Liver (tissue), 9 donors: ENCODE results near the gene PPP2R3B. TPM values are rescaled to one million over a fixed set of nuclear protein-coding genes. Genes with fewer than 3 reads are reported as not detected.

Source experiments
- DNase-seq: peaks from one replicate; pipeline ENCODE4 v3.0.0-alpha.2; 2017; ENCODE audit warnings: low spot score
- H3K27ac ChIP-seq, 2 donors: one replicate each; pipeline ENCODE4 v1.7.0; 2013; ENCODE audit warnings: inconsistent platforms in 2 of 2, low read length in 2 of 2, control low read depth in 1 of 2, low read depth in 1 of 2, mild to moderate bottlenecking in 1 of 2
- H3K27me3 ChIP-seq, 4 donors: one replicate each; pipeline versions ENCODE4 v1.6.1 to v1.7.0; 2013; ENCODE audit warnings: low read length in 3 of 4, inconsistent platforms in 1 of 4, mild to moderate bottlenecking in 1 of 4, moderate library complexity in 1 of 4; ENCODE audit not compliant: control insufficient read depth in 4 of 4, insufficient read depth in 4 of 4
- H3K36me3 ChIP-seq, 4 donors: one replicate each; pipeline versions ENCODE4 v1.6.1 to v1.7.0; 2013; ENCODE audit warnings: low read length in 3 of 4, mild to moderate bottlenecking in 3 of 4, low read depth in 1 of 4, moderate library complexity in 1 of 4; ENCODE audit not compliant: control insufficient read depth in 4 of 4, insufficient read depth in 3 of 4
- H3K4me1 ChIP-seq, 4 donors: one replicate each; pipeline versions ENCODE4 v1.6.1 to v1.7.0; 2013; ENCODE audit warnings: low read length in 3 of 4, mild to moderate bottlenecking in 3 of 4, moderate library complexity in 1 of 4; ENCODE audit not compliant: control insufficient read depth in 4 of 4, insufficient read depth in 4 of 4
- H3K4me3 ChIP-seq, 3 donors: one replicate each; pipeline versions ENCODE4 v1.6.1 to v1.7.0; 2013; ENCODE audit warnings: low read length in 3 of 3, control low read depth in 1 of 3, low read depth in 1 of 3, mild to moderate bottlenecking in 1 of 3
- H3K9ac ChIP-seq, 2 donors: one replicate each; pipeline ENCODE4 v1.7.0; 2013; ENCODE audit warnings: low read length in 2 of 2, mild to moderate bottlenecking in 2 of 2, moderate library complexity in 2 of 2, control low read depth in 1 of 2, low read depth in 1 of 2
- H3K9me3 ChIP-seq, 4 donors: one replicate each; pipeline versions ENCODE4 v1.6.1 to v1.7.0; 2013; ENCODE audit warnings: low read length in 3 of 4; ENCODE audit not compliant: control insufficient read depth in 4 of 4
- ATF3 ChIP-seq: IDR thresholded peaks from 2 replicates; pipeline ENCODE4 v1.6.1; 2016; ENCODE audit warnings: antibody characterized with exemption
- EGR1 ChIP-seq, 2 donors: IDR thresholded peaks; 2 replicates each; pipeline ENCODE4 v1.6.1; 2016 to 2018; ENCODE audit warnings: antibody characterized with exemption in 2 of 2, low read depth in 2 of 2
- FOXA1 ChIP-seq: IDR thresholded peaks from 2 replicates; pipeline ENCODE4 v1.6.1; 2016; ENCODE audit warnings: antibody characterized with exemption
- GABPA ChIP-seq, 2 donors: IDR thresholded peaks in 1 of 2; conservative IDR thresholded peaks in 1 of 2; 2 replicates each; pipeline ENCODE4 v1.6.1; 2016; ENCODE audit warnings: antibody characterized with exemption in 2 of 2, mild to moderate bottlenecking in 1 of 2, moderate library complexity in 1 of 2
- HNF4G ChIP-seq: IDR thresholded peaks from 2 replicates; pipeline ENCODE4 v1.6.1; 2016; ENCODE audit warnings: antibody characterized with exemption
- JUND ChIP-seq, 2 donors: IDR thresholded peaks; 2 replicates each; pipeline ENCODE4 v1.6.1; 2016; ENCODE audit warnings: antibody characterized with exemption in 2 of 2
- MAX ChIP-seq: IDR thresholded peaks from 2 replicates; pipeline ENCODE4 v1.6.1; 2016; ENCODE audit warnings: antibody characterized with exemption
- NR2F2 ChIP-seq: IDR thresholded peaks from 2 replicates; pipeline ENCODE4 v1.6.1; 2016; ENCODE audit warnings: antibody characterized with exemption
- RAD21 ChIP-seq, 2 donors: IDR thresholded peaks; 2 replicates each; pipeline ENCODE4 v1.6.1; 2016; ENCODE audit warnings: antibody characterized with exemption in 2 of 2, mild to moderate bottlenecking in 2 of 2
- REST ChIP-seq: IDR thresholded peaks from 2 replicates; pipeline ENCODE4 v1.6.1; 2016; ENCODE audit warnings: antibody characterized with exemption, mild to moderate bottlenecking
- RXRA ChIP-seq, 2 donors: IDR thresholded peaks; 2 replicates each; pipeline ENCODE4 v1.6.1; 2017 to 2018; ENCODE audit warnings: antibody characterized with exemption in 2 of 2, mild to moderate bottlenecking in 1 of 2
- SP1 ChIP-seq: IDR thresholded peaks from 2 replicates; pipeline ENCODE4 v1.6.1; 2018; ENCODE audit warnings: antibody characterized with exemption, mild to moderate bottlenecking
- TAF1 ChIP-seq: conservative IDR thresholded peaks from 2 replicates; pipeline ENCODE4 v1.6.1; 2016; ENCODE audit warnings: antibody characterized with exemption, mild to moderate bottlenecking
- YY1 ChIP-seq: IDR thresholded peaks from 2 replicates; pipeline ENCODE4 v1.6.1; 2016; ENCODE audit warnings: antibody characterized with exemption, mild to moderate bottlenecking
- ZBTB33 ChIP-seq: IDR thresholded peaks from 2 replicates; pipeline ENCODE4 v1.6.1; 2016; ENCODE audit warnings: antibody characterized with exemption
- WGBS: extraction: QIAGEN DNeasy Blood & Tissue Kit; methylation state at CpG from one replicate; pipeline ENCODE4 v1.1.7; 2013; 5-methylcytosine and 5-hydroxymethylcytosine counted together
- polyA plus RNA-seq, 2 donors: library from polyadenylated mRNA; stranded (reverse) in 1 of 2; unstranded in 1 of 2; fragments of 200-250 nt in 1 of 2; fragments of >200 nt in 1 of 2; fragmentation: Nextera tagmentation in 1 of 2; extraction: Ambion mirVana in 1 of 2; gene quantifications; one replicate each; pipeline versions ENCODE4 v1.2.1 to v1.2.3, GENCODE V29; 2013 to 2015
- total RNA-seq, 2 donors: library from RNA; depleted of rRNA; stranded (reverse); fragments of >200 nt; gene quantifications; one replicate each; pipeline ENCODE4 v1.2.3, GENCODE V29; 2014
- donor health status: healthy.
- donor health status: healthy.
- donor health status: healthy.
- donor health status: healthy.
- donor health status: healthy.

Gene PPP2R3B
- total and polyA plus RNA-seq, 4 donors, result 1.2 to 8.2 (median 4.3) TPM

- no peak for TF ChIP-seq FOXA1
- TF ChIP-seq HNF4G, result no peak
- no peak for TF ChIP-seq MAX
- TF ChIP-seq RXRA (IDR thresholded peaks at IDR 0.05), result no peak
- TF ChIP-seq YY1, result no peak
- no peak for TF ChIP-seq RAD21 (IDR thresholded peaks at IDR 0.05)
- DNase-seq, result no peak
- Histone ChIP-seq H3K4me3 (peak overlapping the region in 1 of 3 donors; percentile 12), H3K27ac (no peak overlapping the region), H3K27me3 (peaks cover 0 to 10% (median 0%) of the 10 kb centered on the region in 4 donors), H3K4me1 (no peaks in the 10 kb centered on the region), H3K9ac (no peak overlapping the region), H3K9me3 (peaks cover 0 to 2% (median 0%) of the 10 kb centered on the region in 4 donors), H3K36me3 (no peaks in the 10 kb centered on the region)
- WGBS, result 18% methylated on average over 56 of the region's 56 CpGs
Observed at GRCh38 chrX:427812-428725, 41.4 kb upstream of the PPP2R3B start.

GRCh38 chrX:426881-427280 lies 40.2 kb upstream of the PPP2R3B start:
- Histone ChIP-seq H3K9ac (no peak overlapping the region), H3K36me3 (no peaks in the 10 kb centered on the region), H3K27ac (no peak overlapping the region), H3K4me3 (no peak overlapping the region), H3K27me3 (peaks cover 0 to 10% (median 0%) of the 10 kb centered on the region in 4 donors), H3K9me3 (peaks cover 0 to 2% (median 0%) of the 10 kb centered on the region in 4 donors), H3K4me1 (no peaks in the 10 kb centered on the region)
- TF ChIP-seq ATF3, result no peak
- no peak for TF ChIP-seq REST
- TF ChIP-seq JUND (IDR thresholded peaks at IDR 0.05), result no peak
- TF ChIP-seq GABPA (IDR thresholded peaks at IDR 0.05 in 1 of 2, conservative IDR thresholded peaks at IDR 0.05 in 1 of 2), result no peak
- no peak for TF ChIP-seq TAF1
- no peak for TF ChIP-seq FOXA1
- TF ChIP-seq ZBTB33, result no peak
- no peak for TF ChIP-seq EGR1 (IDR thresholded peaks at IDR 0.05; ENCODE audit: low read depth in 2 of 2)
- no peak for TF ChIP-seq SP1
- TF ChIP-seq MAX, result no peak
- TF ChIP-seq HNF4G, result no peak
- TF ChIP-seq NR2F2, result no peak
- no peak for TF ChIP-seq YY1
- 81% methylated on average over 14 of the region's 14 CpGs for WGBS
- DNase-seq, result no peak
